Cerebellar nuclear complex (tissue), 1 donor: Measurements from ENCODE around the gene VASH2.
"Not testable (repeated sequence)": the region's sequence is repeated elsewhere in the genome, so short reads cannot be mapped to it uniquely, and the experiment has no call there.

Experiments used
- DNase-seq, 2 experiments: peaks; one replicate each; lab custom pipeline; 2025; lab: John Stamatoyannopoulos, UW

Gene VASH2

GRCh38 chr1:212957546-212957945 is 7.2 kb downstream of the VASH2 start:
- no peak for DNase-seq

- DNase-seq: no peak
Observed at GRCh38 chr1:212958175-212958574, 7.8 kb downstream of the VASH2 start.

GRCh38 chr1:212959266-212960220 is 9.2 kb downstream of the VASH2 start:
- DNase-seq: no peak

- DNase-seq: no peak
Observed at GRCh38 chr1:212960932-212961331, 10.6 kb downstream of the VASH2 start.

- DNase-seq: no peak
Observed at GRCh38 chr1:212962509-212962908, 12.2 kb downstream of the VASH2 start.

GRCh38 chr1:212964102-212964501 is 13.8 kb downstream of the VASH2 start:
- no peak for DNase-seq

GRCh38 chr1:212964993-212965392 is 14.7 kb downstream of the VASH2 start:
- not testable (repeated sequence) for DNase-seq

GRCh38 chr1:212966616-212967015 is 16.3 kb downstream of the VASH2 start:
- no peak for DNase-seq

GRCh38 chr1:212967801-212968200 is 17.5 kb downstream of the VASH2 start:
- no peak for DNase-seq

GRCh38 chr1:212968368-212968863 is 18.1 kb downstream of the VASH2 start:
- DNase-seq: no peak

- no peak for DNase-seq
Observed at GRCh38 chr1:212970085-212970484, 19.7 kb downstream of the VASH2 start.

GRCh38 chr1:212971312-212971711 is 21.0 kb downstream of the VASH2 start:
- DNase-seq: no peak

- DNase-seq: no peak
Observed at GRCh38 chr1:212973426-212973825, 23.1 kb downstream of the VASH2 start.

GRCh38 chr1:212973899-212974298 is 23.6 kb downstream of the VASH2 start:
- no peak for DNase-seq

- no peak for DNase-seq
Observed at GRCh38 chr1:212974711-212975110, 24.4 kb downstream of the VASH2 start.

GRCh38 chr1:212975111-212975918 is 25.0 kb downstream of the VASH2 start:
- DNase-seq: no peak

GRCh38 chr1:212976586-212976985 is 26.2 kb downstream of the VASH2 start:
- DNase-seq: no peak

GRCh38 chr1:212977781-212978645 is 27.7 kb downstream of the VASH2 start:
- DNase-seq: no peak

GRCh38 chr1:212979340-212980122 is 29.2 kb downstream of the VASH2 start:
- no peak for DNase-seq

- DNase-seq: no peak
Observed at GRCh38 chr1:212980123-212980785, 29.9 kb downstream of the VASH2 start.
